Measurements from ENCODE around the gene NRG3. TPM values are rescaled to one million over a fixed set of nuclear protein-coding genes. Genes with fewer than 3 reads are reported as not detected.

NRG3 gene
- total RNA-seq, 2 experiments from 2014 or later, result not detected

- ChIA-PET CTCF (ENCODE audit: unreplicated experiment) (no interaction called here), POLR2A (interaction anchor here (0.6 to 0.7 kb wide), 3 partner anchors 11 to 1532 kb away, joined by 3 read pairs; no protein-coding TSS in a partner anchor)
- no peak overlapping the region for H2AFZ ChIP-seq (ENCODE audit: low read length)
- no peaks in the 10 kb centered on the region for H3K9me3 ChIP-seq (ENCODE audit: low read length)
- BruUV-seq (replicated peaks), result no TSS peak
- no peak overlapping the region for H3K4me3 ChIP-seq (ENCODE audit: low read depth, low read length, poor library complexity, severe bottlenecking)
- H3K4me1 ChIP-seq (ENCODE audit: insufficient read depth, low read length, poor library complexity, severe bottlenecking), result no peaks in the 10 kb centered on the region
- no peaks in the 10 kb centered on the region for H4K20me1 ChIP-seq (ENCODE audit: insufficient read depth, low read length)
- H3K36me3 ChIP-seq (ENCODE audit: insufficient read depth, low read length), result no peaks in the 10 kb centered on the region
- no peaks in the 10 kb centered on the region for H3K79me2 ChIP-seq (ENCODE audit: insufficient read depth, low read depth, low read length)
- DNase-seq (ENCODE audit: low spot score), result no peak
- no peaks in the 10 kb centered on the region for H3K9me2 ChIP-seq (ENCODE audit: insufficient read depth, low read length)
- no peak overlapping the region for H3K4me2 ChIP-seq (ENCODE audit: low read length)
- TF ChIP-seq EZH2phosphoT487 (IDR thresholded peaks at IDR 0.05; ENCODE audit: borderline replicate concordance, low read depth, low read length), result no peak
- no peak for TF ChIP-seq CTCF (conservative IDR thresholded peaks at IDR 0.05; ENCODE audit: low read length)
- intact Hi-C loops (cut with micrococcal nuclease; ENCODE audit: unreplicated experiment), result no loop called here
- no peak overlapping the region for H3K27ac ChIP-seq (ENCODE audit: low read depth, low read length, poor library complexity, severe bottlenecking)
These were observed 39.9 kb downstream of the NRG3 start for GRCh38 chr10:81914736-81915503.

- BruUV-seq (replicated peaks), result no TSS peak
- TF ChIP-seq EZH2phosphoT487 (IDR thresholded peaks at IDR 0.05; ENCODE audit: borderline replicate concordance, low read depth, low read length) (no peak), CTCF (conservative IDR thresholded peaks at IDR 0.05; ENCODE audit: low read length) (no peak)
- Histone ChIP-seq H4K20me1 (ENCODE audit: insufficient read depth, low read length) (no peaks in the 10 kb centered on the region), H3K9me3 (ENCODE audit: low read length) (no peaks in the 10 kb centered on the region), H3K4me2 (ENCODE audit: low read length) (no peak overlapping the region), H3K4me1 (ENCODE audit: insufficient read depth, low read length, poor library complexity, severe bottlenecking) (no peaks in the 10 kb centered on the region), H3K36me3 (ENCODE audit: insufficient read depth, low read length) (no peaks in the 10 kb centered on the region), H2AFZ (ENCODE audit: low read length) (no peak overlapping the region), H3K27ac (ENCODE audit: low read depth, low read length, poor library complexity, severe bottlenecking) (no peak overlapping the region), H3K9me2 (ENCODE audit: insufficient read depth, low read length) (no peaks in the 10 kb centered on the region), H3K79me2 (ENCODE audit: insufficient read depth, low read depth, low read length) (no peaks in the 10 kb centered on the region), H3K4me3 (ENCODE audit: low read depth, low read length, poor library complexity, severe bottlenecking) (no peak overlapping the region)
- no peak for DNase-seq (ENCODE audit: low spot score)
- intact Hi-C loops (cut with micrococcal nuclease; ENCODE audit: unreplicated experiment), result no loop called here
- POLR2A ChIA-PET, result interaction anchor here (0.6 kb wide), 2 partner anchors 11 to 1531 kb away, joined by 3 read pairs; no protein-coding TSS in a partner anchor
- CTCF ChIA-PET (ENCODE audit: unreplicated experiment), result no interaction called here
These were observed 40.5 kb downstream of the NRG3 start for GRCh38 chr10:81915504-81915897.

- no peaks in the 10 kb centered on the region for H3K36me3 ChIP-seq (ENCODE audit: insufficient read depth, low read length)
- H3K9me3 ChIP-seq (ENCODE audit: low read length), result no peaks in the 10 kb centered on the region
- intact Hi-C loops (cut with micrococcal nuclease; ENCODE audit: unreplicated experiment), result no loop called here
- DNase-seq (ENCODE audit: low spot score), result no peak
- no peaks in the 10 kb centered on the region for H3K9me2 ChIP-seq (ENCODE audit: insufficient read depth, low read length)
- no peak overlapping the region for H3K27ac ChIP-seq (ENCODE audit: low read depth, low read length, poor library complexity, severe bottlenecking)
- H3K4me3 ChIP-seq (ENCODE audit: low read depth, low read length, poor library complexity, severe bottlenecking), result no peak overlapping the region
- CTCF ChIA-PET (ENCODE audit: unreplicated experiment), result no interaction called here
- POLR2A ChIA-PET, result no interaction called here
- TF ChIP-seq CTCF (conservative IDR thresholded peaks at IDR 0.05; ENCODE audit: low read length) (no peak), EZH2phosphoT487 (IDR thresholded peaks at IDR 0.05; ENCODE audit: borderline replicate concordance, low read depth, low read length) (no peak)
- no peak overlapping the region for H3K4me2 ChIP-seq (ENCODE audit: low read length)
- H3K4me1 ChIP-seq (ENCODE audit: insufficient read depth, low read length, poor library complexity, severe bottlenecking), result no peaks in the 10 kb centered on the region
- no peaks in the 10 kb centered on the region for H3K79me2 ChIP-seq (ENCODE audit: insufficient read depth, low read depth, low read length)
- no peak overlapping the region for H2AFZ ChIP-seq (ENCODE audit: low read length)
- H4K20me1 ChIP-seq (ENCODE audit: insufficient read depth, low read length), result no peaks in the 10 kb centered on the region
- BruUV-seq (replicated peaks), result no TSS peak
These were observed 42.7 kb downstream of the NRG3 start for GRCh38 chr10:81917666-81918065.
